ENCODE measurements around the gene CRYBG3.
"Not testable (repeated sequence)": the region's sequence is repeated elsewhere in the genome, so short reads cannot be mapped to it uniquely, and the experiment has no call there.

Gene CRYBG3

DNA sequence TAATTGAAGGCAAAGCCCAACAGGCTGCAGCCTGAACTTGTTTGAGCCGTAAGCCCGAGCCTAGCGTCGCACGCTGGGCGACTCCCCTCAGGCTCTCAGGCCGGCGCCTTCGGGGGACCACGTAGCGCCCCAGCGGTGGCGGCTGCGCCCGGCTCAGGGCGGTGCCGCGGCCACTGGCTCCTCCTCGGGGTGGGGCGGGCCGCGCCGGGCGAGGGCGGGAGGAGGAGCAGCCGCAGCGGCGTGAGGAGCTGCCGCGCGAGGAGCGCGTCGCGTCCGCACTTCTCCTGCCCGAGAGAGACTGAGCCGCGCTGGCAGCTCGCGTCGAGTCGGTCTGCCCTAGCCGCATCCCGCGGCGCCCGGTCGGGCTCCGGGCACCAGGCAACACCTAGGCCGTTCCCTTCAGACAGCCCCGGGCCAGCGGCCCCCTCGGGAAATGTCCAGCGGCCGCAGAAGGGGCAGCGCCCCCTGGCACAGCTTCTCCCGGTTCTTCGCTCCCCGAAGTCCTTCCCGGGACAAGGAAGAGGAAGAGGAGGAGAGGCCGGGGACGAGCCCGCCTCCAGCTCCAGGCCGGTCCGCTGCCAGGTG is at the start of gene CRYBG3:
TSS of gene CRYBG3 (plus strand) at position 238 of the 585 bp plus-strand sequence. CDS start at position 434, 196 bp downstream.
- peak; percentile 7 for DNase-seq (ENCODE audit: low spot score)

DNA sequence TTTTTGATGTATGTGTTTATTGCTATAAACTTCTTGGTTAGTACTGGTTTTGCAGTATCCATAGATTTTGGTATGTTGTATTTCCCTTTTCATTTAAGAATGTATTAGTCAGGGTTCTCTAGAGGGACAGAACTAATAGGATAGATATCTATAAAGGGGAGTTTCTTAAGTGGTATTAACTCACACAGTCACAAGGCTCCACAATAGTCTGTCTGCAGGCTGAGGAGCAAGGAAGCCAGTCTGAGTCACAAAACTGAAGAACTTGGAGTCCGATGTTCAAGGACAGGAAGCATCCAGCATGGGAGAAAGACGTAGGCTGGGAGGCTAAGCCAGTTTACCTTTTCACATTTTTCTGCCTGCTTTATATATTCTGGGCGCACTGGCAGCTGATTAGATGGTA is 48.9 kb upstream of the CRYBG3 start:
- DNase-seq (ENCODE audit: low spot score): no peak

DNA sequence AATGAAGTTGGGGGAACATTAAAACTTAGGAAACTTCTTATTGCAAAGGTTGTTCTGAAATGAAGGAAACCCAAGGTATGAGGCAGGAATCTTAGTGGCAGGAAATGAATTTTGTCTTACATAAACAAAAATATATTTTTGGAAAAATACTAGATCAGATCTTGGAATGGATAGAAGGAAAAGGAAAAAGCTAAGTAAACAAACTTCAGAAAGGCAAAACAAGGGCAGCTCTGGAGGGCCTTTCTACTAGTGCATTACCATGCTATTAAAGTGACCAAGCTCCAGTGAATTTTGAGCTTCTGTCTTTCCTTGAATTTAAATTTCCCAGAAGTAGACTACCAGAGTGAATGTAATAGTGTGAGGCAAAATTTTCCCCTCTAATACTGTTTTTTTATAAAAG is 43.7 kb upstream of the CRYBG3 start:
- DNase-seq (ENCODE audit: low spot score): no peak

DNA sequence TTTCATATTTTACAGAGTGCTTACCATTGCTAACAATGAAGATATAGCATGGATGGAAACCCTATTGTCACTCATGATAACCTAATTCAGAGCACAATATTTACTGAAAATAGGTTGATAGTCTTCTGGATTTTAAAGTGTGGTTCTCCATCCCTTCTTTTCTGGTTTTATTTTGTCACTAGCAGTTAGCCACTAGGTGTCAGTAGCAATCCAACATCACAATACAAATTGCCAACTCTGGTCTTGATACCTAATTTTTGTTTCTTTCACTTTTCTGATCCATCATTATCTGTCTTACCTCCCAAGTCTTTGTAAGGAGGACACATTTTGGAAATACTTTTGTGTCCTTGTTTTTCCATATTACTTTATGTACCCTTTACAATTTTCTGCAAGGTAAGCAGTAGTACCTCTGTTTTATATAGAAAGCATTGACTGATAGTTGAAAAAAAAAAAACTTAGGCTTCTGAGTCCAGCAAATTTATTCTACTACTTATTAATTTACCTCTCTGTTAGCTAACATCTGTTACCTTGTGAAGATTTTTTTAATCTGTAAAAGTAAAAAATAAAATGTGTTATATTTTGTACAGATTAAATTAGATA is 28.3 kb upstream of the CRYBG3 start:
- peak; percentile 35 for DNase-seq (ENCODE audit: low spot score)

DNA sequence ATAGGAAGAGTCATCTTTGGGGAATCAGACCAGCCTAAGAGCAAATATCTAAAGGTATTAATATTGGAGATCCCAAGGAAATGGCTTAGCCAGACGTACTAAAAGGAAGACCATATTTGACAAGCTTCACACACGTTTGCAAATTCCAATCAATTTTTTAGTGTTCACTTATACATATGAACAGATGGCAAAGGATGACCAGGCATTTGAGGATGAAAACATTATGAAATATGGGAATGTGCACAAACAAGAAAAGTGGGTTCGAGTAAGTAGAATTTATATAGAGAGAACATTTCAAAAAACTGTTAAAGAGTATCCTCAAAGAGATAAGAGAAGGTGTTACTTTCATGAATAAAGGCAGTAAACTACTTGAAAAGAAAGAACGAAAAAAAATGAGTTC is 25.9 kb upstream of the CRYBG3 start:
- DNase-seq (ENCODE audit: low spot score): no peak

DNA sequence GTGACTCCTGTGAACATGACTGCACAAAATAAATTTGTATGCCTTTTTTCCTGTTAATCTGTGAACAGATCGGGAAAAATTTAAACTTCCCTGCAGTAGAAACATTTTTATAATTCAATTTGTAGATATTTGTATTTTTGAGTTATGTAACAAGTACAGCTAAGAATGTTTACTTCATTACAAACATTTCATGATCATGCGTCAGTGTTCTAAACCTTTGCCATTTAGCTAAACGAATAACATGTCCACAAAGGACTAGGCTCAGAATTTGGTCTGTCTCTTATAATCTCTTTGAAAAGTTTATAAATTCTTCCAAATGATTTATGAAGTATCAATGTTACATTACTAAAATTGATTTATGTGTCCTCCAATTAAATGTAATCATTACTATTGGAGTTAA is 17.3 kb upstream of the CRYBG3 start:
- DNase-seq (ENCODE audit: low spot score): no peak

DNA sequence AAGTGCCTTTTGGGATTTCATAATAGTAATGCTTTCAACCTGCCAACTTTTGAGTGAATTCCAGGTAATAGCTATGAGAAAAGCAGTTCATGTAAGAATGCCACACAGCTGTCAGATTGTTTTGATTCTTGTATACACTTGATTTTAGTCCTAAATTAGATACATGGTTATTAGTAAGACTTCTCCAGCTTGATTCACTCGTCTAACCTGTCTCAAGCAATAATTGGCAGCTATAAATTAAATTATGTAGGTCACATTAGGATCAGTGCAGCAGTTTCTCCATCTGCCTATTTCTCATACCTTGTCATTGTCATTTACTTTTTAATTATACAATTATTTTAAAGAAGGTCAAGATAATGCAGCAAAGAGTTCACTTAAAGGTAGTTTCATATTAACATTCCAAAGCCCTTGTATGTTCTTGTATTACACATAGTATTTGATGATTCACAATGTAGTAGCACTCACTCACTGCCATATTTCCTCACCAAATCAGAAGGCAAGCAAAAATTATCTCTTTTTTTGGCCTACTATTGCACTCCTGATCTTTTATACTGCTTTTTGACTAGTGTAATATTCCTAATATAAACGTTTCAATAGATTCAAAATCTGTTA is 10.9 kb upstream of the CRYBG3 start:
- DNase-seq (ENCODE audit: low spot score): no peak

DNA sequence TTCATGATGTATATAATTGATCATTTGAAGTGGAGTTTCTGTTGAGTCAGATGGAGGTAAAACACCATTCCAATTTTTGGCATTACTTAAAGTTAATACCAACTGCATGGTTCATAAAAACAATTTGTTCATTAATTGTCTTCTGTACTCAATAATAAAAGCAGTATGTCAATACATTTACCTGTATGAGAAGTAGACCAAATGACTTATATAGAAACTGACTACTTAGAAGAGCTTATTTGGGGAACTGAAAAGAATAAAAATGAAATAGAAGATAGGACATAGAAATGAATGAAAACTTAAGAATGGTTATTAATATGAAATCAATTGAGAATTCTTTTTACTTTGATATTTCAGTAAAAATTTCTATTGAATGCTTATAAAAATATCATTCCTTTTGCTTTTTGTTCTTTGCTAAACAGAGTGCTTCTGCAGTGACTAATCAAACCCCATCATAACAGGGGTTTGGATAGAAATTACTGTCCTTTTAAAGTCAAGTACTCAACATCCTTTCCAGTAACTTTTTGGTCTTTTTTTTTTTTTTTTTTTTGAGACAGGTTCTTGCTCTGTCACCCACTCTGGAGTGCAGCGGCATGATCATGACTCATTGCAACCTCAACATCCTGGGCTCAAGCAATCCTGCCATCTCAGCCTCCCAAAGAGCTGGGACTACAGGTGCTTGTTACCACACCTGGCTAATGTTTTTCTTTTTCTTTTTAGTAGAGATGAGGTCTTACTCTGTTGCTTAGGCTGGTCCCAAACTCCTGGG is 6.5 kb upstream of the CRYBG3 start:
- no peak for DNase-seq (ENCODE audit: low spot score)

DNA sequence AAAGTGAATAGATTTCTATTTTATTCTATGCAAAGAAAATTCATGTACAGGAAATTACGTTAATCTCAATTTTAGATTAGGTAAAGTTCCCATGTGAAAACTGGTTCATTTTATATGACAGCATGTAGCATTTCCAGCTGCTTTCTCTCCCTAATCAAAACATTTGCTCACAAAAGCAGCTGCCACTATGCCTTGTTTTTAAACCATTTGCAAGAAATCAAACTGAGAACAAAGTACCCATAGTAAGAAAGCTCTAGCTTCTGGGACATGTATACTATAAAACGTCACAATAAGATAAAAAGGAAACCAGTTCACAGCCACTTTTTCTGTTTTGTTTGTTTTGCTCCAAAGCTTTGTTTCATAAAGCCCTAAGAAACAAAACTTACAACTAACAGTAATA is 5.0 kb upstream of the CRYBG3 start:
- no peak for DNase-seq (ENCODE audit: low spot score)

DNA sequence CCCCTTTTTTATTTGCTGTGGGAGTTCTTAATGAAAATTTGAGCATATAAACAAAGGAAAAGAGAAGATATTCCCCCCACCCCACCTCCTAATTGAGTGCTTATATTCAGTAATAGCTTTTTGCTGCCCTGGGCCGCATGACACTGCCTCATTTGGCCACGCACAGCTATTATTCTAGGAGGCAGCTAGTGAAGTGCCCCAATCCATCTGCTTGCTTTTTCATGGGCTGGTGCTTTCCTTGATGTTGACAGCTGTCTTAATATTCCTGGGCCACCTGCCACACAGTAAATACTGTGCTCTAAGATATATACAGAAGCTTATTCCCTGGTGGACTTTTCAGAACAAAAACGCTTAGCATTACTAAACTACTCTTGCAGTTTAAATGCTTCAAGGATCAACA is 3.8 kb upstream of the CRYBG3 start:
- DNase-seq (ENCODE audit: low spot score): no peak

DNA sequence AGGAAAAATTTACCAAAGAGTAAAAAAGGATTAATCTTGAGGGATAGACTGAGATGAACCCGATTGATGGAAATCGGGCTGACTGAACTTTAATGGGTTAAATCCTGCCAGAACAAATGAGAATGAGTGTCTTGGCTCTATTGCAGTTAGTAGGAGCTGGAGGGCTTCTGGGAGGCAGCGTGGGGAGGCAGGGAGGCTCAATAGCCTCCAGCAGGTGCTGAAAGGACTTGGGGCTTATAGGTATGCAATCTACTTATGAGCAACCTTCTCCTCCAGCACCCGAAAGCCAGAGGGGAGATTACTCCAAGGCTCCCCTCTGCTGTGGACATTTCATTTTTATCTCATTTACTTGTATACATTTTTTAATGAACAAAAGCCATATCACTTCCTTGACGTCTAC is 1.0 kb upstream of the CRYBG3 start:
- DNase-seq (ENCODE audit: low spot score): no peak

DNA sequence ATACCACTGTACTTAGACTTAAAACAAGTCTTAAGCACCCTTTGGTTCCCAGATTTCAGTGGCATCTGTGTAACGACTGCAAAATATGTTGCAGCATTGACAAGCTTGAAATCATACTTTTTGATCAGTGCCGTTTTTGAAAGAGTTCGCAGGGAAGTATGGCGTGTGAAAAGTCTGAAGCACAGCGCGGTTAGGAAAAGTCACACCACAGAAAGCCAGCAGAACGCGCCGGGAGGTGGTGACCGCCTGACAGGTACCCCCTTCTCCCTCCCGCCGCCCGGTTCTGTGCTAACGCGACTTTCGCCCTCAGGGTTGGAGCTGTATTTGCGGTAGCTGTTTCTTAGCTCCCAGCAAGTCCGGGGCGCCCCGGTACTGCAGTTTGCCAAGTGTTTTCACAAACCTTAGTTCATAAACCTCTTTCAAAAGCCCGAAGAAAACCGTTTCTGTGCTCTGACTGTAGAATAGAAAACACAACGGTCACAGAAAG is 481 bp upstream of the CRYBG3 start:
- no peak for DNase-seq (ENCODE audit: low spot score)

DNA sequence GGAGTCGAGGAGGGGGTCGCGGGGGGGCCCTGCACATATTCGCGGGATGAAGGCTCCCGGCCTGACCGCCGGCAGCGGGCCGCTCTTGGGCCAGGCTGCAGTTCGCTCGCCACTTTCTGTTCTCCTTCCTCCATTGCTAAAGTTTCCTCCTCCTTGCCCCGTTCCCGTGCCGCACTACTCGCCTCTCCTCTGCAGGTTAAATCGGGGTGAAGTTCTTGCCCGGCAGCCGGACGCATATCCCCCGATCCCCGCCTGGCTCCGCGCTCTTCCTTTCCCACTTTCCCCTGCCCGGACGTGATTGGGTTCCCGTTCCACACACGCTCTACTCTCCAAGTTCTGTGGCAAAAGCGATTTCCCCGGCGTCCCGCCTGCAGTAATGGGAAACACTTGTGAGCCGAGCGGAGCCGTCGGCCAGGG is 556 bp downstream of the CRYBG3 start:
- no peak for DNase-seq (ENCODE audit: low spot score)

DNA sequence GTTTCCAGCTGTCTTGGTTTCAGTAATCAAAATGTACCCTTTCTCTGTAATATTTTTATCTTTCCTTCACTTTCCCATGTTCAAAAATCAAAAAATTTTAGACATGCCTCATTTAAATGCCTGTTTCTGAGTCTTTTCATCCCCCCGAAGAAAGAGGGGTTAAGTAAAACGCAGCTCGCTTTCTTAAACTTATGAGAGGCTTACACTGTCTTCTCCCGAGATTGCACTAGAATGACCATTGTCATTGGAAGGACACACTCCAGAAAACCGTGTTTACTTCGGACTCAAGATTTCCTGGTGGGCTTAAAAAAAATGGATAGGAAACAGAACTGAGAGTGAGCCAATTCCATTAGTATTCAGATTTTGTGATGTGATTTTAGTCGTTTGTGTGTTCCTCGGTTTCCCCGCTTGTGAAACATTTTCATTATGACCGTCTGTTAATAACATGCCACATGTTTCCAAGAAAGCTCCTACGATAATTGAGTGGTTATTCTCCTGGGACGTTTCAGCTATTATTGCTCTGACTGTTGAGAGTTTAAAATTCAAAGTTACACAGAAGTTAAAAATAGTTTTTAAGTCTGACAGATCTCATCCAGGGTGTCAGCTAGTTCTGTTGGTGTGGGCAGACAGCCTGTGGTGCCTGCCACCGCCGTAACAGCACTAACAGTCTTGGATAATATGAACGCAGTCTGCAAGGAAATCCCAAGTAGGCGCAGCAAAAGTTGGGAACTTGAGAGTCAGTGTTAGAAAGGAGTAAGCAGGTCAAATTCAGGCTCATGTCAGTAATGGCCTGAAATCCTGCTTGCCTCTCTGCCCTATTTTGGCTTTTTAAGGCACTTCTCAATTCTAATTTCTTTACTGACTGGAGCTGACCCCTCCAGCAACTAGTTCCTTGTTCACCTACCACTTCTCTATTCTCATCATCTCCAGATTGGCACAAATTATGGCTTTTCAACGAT is 1.5 kb downstream of the CRYBG3 start:
- no peak for DNase-seq (ENCODE audit: low spot score)

DNA sequence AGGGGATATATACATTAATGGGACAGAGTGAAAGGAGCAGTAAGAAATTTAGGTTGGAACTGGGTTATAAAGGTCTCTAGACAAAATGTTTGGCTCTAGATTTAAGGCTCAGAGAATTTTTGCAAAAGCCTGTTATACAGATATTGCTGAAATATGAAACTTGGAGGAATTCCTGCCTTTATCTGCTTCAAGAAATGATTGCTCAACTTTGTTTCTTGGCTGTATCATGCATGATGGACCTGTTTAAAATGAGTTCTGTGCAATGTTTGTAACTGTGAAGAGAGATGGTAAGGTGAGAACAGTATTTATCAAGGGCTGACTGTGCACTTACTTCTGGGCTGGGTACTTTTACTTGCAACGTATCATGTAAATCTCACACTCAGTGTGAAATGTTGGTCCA is 3.3 kb downstream of the CRYBG3 start:
- DNase-seq (ENCODE audit: low spot score): no peak

DNA sequence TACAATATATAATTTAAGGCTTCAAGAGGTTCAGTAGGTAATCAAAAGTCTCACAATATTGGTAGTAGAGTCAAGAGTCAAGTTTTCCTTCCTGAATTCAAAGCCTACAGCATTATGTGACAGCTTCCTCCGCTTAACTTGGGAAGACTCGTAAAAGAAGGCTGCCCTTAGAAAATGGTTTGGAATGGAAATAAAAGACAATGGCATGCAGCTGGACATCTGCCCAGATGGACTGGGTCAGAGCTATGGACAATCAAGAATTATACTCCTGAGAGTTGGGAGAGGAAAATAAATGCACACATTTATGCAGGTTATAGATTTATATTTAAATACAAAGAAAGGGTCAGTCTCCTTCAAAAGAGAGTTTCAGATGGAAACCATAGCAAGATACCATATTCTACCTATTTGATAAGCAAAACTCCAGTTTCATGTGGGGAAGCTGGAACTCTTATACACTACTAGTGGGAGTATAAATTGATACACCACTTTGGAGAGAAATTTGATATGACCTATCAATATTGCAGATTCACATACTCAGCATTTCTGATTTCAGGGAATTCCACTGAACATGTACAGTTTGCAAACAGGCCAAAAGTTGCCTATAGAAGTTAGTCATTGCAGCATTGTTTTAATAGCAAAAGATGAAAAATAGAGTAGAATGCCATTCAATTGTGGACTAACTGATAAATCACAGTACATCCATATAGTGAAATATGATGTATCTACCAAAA is 6.1 kb downstream of the CRYBG3 start:
- DNase-seq (ENCODE audit: low spot score): no peak

DNA sequence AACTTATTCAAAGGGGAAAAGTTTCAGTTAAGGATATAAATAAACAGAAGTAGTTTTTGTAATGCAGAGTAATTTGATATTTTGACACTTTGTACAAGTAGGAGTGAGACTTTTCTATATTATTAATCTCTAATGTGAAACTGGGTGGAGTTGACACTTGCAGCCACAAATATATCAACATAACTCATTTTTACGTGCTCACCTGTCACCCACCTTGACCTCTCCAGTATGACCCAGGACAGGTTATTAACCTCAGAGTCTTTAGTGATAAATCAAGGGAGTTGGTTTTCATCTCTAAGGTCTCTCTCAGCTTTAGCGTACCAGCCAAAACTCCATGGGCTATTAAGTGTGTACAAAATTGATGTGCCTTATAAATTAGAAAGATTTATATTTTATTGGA is 7.4 kb downstream of the CRYBG3 start:
- no peak for DNase-seq (ENCODE audit: low spot score)

DNA sequence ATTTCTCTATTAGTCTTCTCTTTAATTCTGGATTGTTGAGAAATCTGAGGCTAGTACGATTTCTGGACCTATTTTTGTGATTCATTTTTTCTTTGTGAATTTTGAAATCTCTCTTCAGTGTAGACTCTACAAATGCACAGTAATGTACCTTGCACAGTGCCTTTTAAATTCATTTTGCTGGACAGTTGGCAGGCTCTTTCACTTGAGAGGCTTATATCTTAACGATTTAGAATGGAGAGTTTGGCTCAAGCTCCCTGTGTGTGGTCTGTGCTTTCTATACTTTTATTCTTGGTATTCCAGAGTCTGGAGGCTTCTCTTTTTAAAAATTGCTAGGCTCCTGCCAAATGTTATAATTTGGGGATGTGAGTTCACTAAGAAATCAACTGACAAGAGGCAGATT is 8.8 kb downstream of the CRYBG3 start:
- no peak for DNase-seq (ENCODE audit: low spot score)

DNA sequence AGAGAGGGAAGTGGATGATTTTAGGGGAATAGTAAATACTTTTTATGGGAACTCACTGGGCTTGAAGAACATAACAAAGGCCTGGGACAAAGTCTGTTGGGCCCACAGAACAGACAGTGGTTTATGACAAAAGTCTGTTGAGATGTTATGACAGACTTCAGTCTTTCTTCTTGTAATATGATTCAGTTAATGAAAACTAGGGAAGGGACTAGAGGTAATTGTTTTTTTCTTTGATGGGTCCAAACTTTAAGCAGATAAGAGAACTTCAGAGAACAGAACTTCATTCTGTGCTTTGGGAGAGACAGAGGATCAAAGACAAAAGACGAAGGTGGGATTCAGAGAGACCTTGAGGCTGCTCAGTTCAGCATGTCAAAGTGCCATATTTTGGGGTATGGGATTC is 9.3 kb downstream of the CRYBG3 start:
- no peak for DNase-seq (ENCODE audit: low spot score)

DNA sequence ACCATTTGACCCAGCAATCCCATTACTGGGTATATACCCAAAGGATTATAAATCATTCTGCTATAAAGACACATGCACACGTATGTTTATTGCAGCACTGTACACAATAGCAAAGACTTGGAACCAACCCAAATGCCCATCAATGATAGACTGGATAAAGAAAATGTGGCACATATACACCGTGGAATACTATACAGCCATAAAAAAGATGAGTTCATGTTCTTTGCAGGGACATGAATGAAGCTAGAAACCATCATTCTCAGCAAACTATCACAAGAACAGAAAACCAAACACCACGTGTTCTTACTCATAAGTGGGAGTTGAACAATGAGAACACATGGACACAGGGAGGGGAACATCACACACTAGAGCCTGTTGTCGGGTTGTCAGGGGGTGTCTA is 11.4 kb downstream of the CRYBG3 start:
- not testable (repeated sequence) for DNase-seq (ENCODE audit: low spot score)

DNA sequence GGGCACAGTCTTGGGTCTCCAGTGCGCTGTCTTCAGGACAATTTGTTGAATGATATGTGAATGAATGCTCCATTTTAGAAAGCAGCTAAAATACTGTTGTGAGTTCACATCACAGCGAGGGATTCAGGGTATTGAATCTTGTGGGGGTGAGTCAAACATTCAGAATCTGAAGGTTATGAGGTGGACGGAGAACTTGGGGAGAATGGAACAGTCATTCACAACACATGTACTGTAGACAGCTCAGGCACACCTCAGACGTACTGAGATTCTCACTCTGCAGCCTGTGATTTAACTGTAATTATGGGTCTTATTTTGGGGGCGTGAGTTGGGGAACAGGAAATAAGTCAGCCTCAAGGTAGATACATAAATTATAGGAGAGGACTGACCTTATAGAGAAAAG is 13.9 kb downstream of the CRYBG3 start:
- DNase-seq (ENCODE audit: low spot score): no peak
